K562 (cell line): ENCODE measurements around the gene AP3S2. TPM values are rescaled to one million over a fixed set of nuclear protein-coding genes. Genes with fewer than 3 reads are reported as not detected.

Source experiments
- CTBP1 ChIP-seq: fragments of 450-650 bp; IDR thresholded peaks from 2 replicates; pipeline ENCODE4 v1.6.1; 2016; ENCODE audit warnings: borderline replicate concordance
- JUN ChIP-seq, 2 experiments: sonication (generic) in 1 of 2; formaldehyde crosslinking in 1 of 2; IDR thresholded peaks; 2 replicates each; pipeline versions ENCODE4 v1.6.1 to v1.8.0; 2012 to 2022; ENCODE audit warnings: borderline replicate concordance in 2 of 2, mild to moderate bottlenecking in 2 of 2, improper control_type of control experiment in 1 of 2, low read depth in 1 of 2, low read length in 1 of 2, missing genetic modification reagents in 1 of 2
- KAT7 ChIP-seq: sonication (generic); formaldehyde crosslinking; IDR thresholded peaks from 2 replicates; pipeline ENCODE4 v1.8.0; 2022; ENCODE audit warnings: missing genetic modification reagents, mild to moderate bottlenecking, borderline replicate concordance
- MCM7 ChIP-seq, 2 experiments: fragments of 450-650 bp; IDR thresholded peaks; 2 replicates each; pipeline ENCODE4 v1.6.1; 2016 to 2018
- MEF2D ChIP-seq: conservative IDR thresholded peaks from 2 replicates; pipeline ENCODE4 v1.6.1; 2016; ENCODE audit warnings: low read depth, missing genetic modification characterization, missing compliant biosample characterization
- MEIS2 ChIP-seq: fragments of 450-650 bp; IDR thresholded peaks from 2 replicates; pipeline ENCODE4 v1.6.1; 2014; ENCODE audit warnings: mild to moderate bottlenecking; ENCODE audit not compliant: partially characterized antibody
- NFATC3 ChIP-seq: fragments of 450-650 bp; IDR thresholded peaks from 2 replicates; pipeline ENCODE4 v1.6.1; 2017; ENCODE audit warnings: mild to moderate bottlenecking
- NFE2 ChIP-seq: IDR thresholded peaks from 2 replicates; pipeline ENCODE4 v1.6.1; 2014; ENCODE audit warnings: antibody characterized with exemption, low read depth
- PHF8 ChIP-seq: fragments of 200-600 bp; sonication (generic); IDR thresholded peaks from 2 replicates; pipeline ENCODE4 v1.6.1; 2012; ENCODE audit warnings: mixed run types, mild to moderate bottlenecking, inconsistent platforms, low read length, moderate library complexity, borderline replicate concordance
- PTTG1 ChIP-seq: fragments of 450-650 bp; IDR thresholded peaks from 2 replicates; pipeline ENCODE4 v1.6.1; 2016; ENCODE audit warnings: low read depth, mild to moderate bottlenecking, missing genetic modification characterization, missing compliant biosample characterization
- RAD51 ChIP-seq: fragments of 450-650 bp; IDR thresholded peaks from 2 replicates; pipeline ENCODE4 v1.7.1; 2016; ENCODE audit warnings: low read depth, mild to moderate bottlenecking, borderline replicate concordance
- ZFP36 ChIP-seq: fragments of 150-350 bp; IDR thresholded peaks from 2 replicates; pipeline ENCODE4 v1.6.1; 2018; ENCODE audit warnings: low read length, low read depth; ENCODE audit not compliant: partially characterized antibody
- ZNF232 ChIP-seq: sonication (generic); formaldehyde crosslinking; IDR thresholded peaks from 2 replicates; pipeline ENCODE4 v1.8.0; 2022; ENCODE audit warnings: mild to moderate bottlenecking, missing genetic modification reagents
- ZNF444 ChIP-seq: fragments of 250-450 bp; sonication (Bioruptor Pico); IDR thresholded peaks from 2 replicates; pipeline ENCODE4 v1.4.0; 2020; ENCODE audit warnings: mild to moderate bottlenecking, moderate library complexity
- polyA plus RNA-seq, 8 experiments: library from polyadenylated mRNA; depleted of rRNA in 4 of 8; stranded (reverse) in 5 of 8; unstranded in 3 of 8; fragments of >200 nt; fragmentation: Nextera tagmentation in 2 of 8; fragmentation: Illumina TruSeq in 1 of 8; extraction: Ambion mirVana in 2 of 8; extraction: Trizol in 1 of 8; gene quantifications; 2 replicates each; pipeline versions ENCODE4 v1.2.1 to v1.2.3, GENCODE V29; 2011 to 2014; ENCODE audit warnings: inconsistent platforms in 1 of 8, missing spikeins in 1 of 8
- total RNA-seq, 7 experiments: library from RNA; depleted of rRNA in 6 of 7; stranded (reverse); fragments of >200 nt in 6 of 7; fragmentation: Illumina TruSeq in 2 of 7; extraction: Trizol in 2 of 7; gene quantifications; 2 replicates each; pipeline versions ENCODE4 v1.2.1 to v1.2.3, GENCODE V29; 2011 to 2021; ENCODE audit warnings: low replicate concordance in 1 of 7
- TF ChIP-seq, protein P1 (sequence below): conservative IDR thresholded peaks from 2 replicates; pipeline ENCODE4 v1.6.1; 2011; ENCODE audit warnings: low read depth, mild to moderate bottlenecking, low read length; ENCODE audit not compliant: control insufficient read depth
- TF ChIP-seq, protein P2 (sequence below), 2 experiments: fragments of 450-650 bp in 1 of 2; sonication (generic) in 1 of 2; formaldehyde crosslinking in 1 of 2; IDR thresholded peaks in 1 of 2; conservative IDR thresholded peaks in 1 of 2; 2 replicates each; pipeline versions ENCODE4 v1.6.1 to v1.8.1; 2016 to 2023; ENCODE audit warnings: mild to moderate bottlenecking in 2 of 2, moderate library complexity in 2 of 2, inconsistent platforms in 1 of 2, missing genetic modification reagents in 1 of 2
- TF ChIP-seq, protein P3 (sequence below): sonication (generic); formaldehyde crosslinking; IDR thresholded peaks from 2 replicates; pipeline ENCODE4 v1.8.0; 2023; ENCODE audit warnings: mild to moderate bottlenecking, missing genetic modification reagents
- TF ChIP-seq, protein P4 (sequence below), 3 experiments: IDR thresholded peaks in 2 of 3; conservative IDR thresholded peaks in 1 of 3; 2 replicates each; pipeline ENCODE4 v1.5.1; 2011 to 2012; ENCODE audit warnings: low read length in 3 of 3, mild to moderate bottlenecking in 3 of 3, control low read depth in 2 of 3, improper control_type of control experiment in 1 of 3, inconsistent platforms in 1 of 3, low read depth in 1 of 3, mixed read lengths in 1 of 3, moderate library complexity in 1 of 3; ENCODE audit not compliant: insufficient read depth in 2 of 3

Gene AP3S2
- total and polyA plus RNA-seq, 9 of the 15 experiments (the other 6 are each of a cell fraction or from before 2014, with no cell fraction given) = 16.4 to 54.1 (median 37.4) TPM

DNA sequence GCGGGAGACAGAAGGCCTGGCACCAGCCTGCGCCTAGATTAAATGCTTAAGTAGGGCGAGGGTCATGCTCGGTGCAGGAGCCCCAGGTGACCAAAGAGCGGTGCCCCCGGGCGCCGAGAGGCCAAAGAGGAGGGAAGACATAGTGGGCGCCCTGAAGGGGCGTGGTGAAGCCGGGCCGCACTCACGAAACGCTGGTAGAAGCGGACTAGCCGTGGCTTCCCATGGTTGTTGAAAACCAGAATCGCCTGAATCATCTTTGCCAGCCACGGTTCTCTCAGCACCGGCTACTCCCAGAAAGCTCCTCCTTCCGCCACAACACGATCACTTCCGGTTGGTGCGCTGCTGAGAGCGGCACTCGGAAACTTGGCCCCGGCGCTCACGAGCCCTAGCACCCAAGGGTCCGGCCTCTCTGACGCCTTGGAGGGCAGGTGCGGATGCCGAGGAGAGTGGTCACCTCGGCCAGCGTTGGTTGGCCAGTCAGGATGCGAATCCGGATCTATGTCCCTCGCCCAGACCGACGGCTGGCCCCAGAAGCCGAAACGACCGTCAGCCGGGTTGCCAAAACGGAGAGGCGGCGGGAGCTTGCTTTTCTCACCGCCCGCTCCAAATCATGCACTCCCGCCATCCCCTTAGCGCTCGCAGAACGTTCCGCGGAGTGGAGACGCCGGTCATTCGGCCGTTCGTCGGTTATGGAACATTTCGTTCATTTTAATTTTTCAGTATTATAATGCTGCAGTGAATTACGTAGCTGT lies at the start of gene AP3S2 (continued):
- TF ChIP-seq, protein P1, sequence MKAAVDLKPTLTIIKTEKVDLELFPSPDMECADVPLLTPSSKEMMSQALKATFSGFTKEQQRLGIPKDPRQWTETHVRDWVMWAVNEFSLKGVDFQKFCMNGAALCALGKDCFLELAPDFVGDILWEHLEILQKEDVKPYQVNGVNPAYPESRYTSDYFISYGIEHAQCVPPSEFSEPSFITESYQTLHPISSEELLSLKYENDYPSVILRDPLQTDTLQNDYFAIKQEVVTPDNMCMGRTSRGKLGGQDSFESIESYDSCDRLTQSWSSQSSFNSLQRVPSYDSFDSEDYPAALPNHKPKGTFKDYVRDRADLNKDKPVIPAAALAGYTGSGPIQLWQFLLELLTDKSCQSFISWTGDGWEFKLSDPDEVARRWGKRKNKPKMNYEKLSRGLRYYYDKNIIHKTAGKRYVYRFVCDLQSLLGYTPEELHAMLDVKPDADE = peak; percentile 77
- TF ChIP-seq NFE2 = peak; percentile 66
- TF ChIP-seq ZFP36 = peak; percentile 35
- TF ChIP-seq PTTG1 (tag) = no peak
- TF ChIP-seq PHF8 = peak; percentile 86; the same call in 1 of the 2 replicates
- TF ChIP-seq MEF2D (tag) = peak; percentile 52; the same call in 1 of the 2 replicates
- TF ChIP-seq, protein P2, sequence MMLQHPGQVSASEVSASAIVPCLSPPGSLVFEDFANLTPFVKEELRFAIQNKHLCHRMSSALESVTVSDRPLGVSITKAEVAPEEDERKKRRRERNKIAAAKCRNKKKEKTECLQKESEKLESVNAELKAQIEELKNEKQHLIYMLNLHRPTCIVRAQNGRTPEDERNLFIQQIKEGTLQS (IDR thresholded peaks at IDR 0.05) = peak; percentile 46; the same call in 1 of the 2 replicates
- TF ChIP-seq, protein P2 (CRISPR knock-in tag; conservative IDR thresholded peaks at IDR 0.05) = 0 out of 2 replicates have a peak, but pooled peaks have one; percentile 11
- TF ChIP-seq NFATC3 = no peak
- 0 out of 2 replicates have a peak, but pooled peaks have one; percentile 23 for TF ChIP-seq RAD51
- 0 out of 2 replicates have a peak, but pooled peaks have one; percentile 40 for TF ChIP-seq JUN (IDR thresholded peaks at IDR 0.05; ENCODE audit: borderline replicate concordance, low read depth, low read length)
- peak; percentile 96; the same call in 1 of the 2 replicates for TF ChIP-seq JUN (CRISPR knock-in tag; IDR thresholded peaks at IDR 0.05; ENCODE audit: borderline replicate concordance)
- no peak for TF ChIP-seq ZNF444 (CRISPR knock-in tag)
- TF ChIP-seq, protein P3, sequence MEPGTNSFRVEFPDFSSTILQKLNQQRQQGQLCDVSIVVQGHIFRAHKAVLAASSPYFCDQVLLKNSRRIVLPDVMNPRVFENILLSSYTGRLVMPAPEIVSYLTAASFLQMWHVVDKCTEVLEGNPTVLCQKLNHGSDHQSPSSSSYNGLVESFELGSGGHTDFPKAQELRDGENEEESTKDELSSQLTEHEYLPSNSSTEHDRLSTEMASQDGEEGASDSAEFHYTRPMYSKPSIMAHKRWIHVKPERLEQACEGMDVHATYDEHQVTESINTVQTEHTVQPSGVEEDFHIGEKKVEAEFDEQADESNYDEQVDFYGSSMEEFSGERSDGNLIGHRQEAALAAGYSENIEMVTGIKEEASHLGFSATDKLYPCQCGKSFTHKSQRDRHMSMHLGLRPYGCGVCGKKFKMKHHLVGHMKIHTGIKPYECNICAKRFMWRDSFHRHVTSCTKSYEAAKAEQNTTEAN (CRISPR knock-in tag) = peak; percentile 63; the same call in 1 of the 2 replicates
- TF ChIP-seq, protein P4, sequence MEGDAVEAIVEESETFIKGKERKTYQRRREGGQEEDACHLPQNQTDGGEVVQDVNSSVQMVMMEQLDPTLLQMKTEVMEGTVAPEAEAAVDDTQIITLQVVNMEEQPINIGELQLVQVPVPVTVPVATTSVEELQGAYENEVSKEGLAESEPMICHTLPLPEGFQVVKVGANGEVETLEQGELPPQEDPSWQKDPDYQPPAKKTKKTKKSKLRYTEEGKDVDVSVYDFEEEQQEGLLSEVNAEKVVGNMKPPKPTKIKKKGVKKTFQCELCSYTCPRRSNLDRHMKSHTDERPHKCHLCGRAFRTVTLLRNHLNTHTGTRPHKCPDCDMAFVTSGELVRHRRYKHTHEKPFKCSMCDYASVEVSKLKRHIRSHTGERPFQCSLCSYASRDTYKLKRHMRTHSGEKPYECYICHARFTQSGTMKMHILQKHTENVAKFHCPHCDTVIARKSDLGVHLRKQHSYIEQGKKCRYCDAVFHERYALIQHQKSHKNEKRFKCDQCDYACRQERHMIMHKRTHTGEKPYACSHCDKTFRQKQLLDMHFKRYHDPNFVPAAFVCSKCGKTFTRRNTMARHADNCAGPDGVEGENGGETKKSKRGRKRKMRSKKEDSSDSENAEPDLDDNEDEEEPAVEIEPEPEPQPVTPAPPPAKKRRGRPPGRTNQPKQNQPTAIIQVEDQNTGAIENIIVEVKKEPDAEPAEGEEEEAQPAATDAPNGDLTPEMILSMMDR (IDR thresholded peaks at IDR 0.05 in 2 of 3, conservative IDR thresholded peaks at IDR 0.05 in 1 of 3; ENCODE audit: insufficient read depth in 2 of 3, low read depth in 1 of 3, low read length in 3 of 3) = no peak
- TF ChIP-seq KAT7 (CRISPR knock-in tag) = peak; percentile 97; the same call in 1 of the 2 replicates
- TF ChIP-seq CTBP1 = peak; percentile 100
- no peak for TF ChIP-seq MCM7 (IDR thresholded peaks at IDR 0.05)
- TF ChIP-seq MEIS2 = peak; percentile 47
- peak; percentile 47; the same call in 1 of the 2 replicates for TF ChIP-seq ZNF232 (CRISPR knock-in tag)
